H9 (cell line): ENCODE data around the gene HOXB1. TPM values are rescaled to one million over a fixed set of nuclear protein-coding genes. Genes with fewer than 3 reads are reported as not detected.

ENCODE experiments used
- DNase-seq: peaks from one replicate; pipeline ENCODE4 v3.0.0-alpha.2; 2017
- H2AFZ ChIP-seq: one replicate; pipeline ENCODE4 v1.6.1; 2013; ENCODE audit warnings: mild to moderate bottlenecking, low read length, control low read depth, moderate library complexity
- H2AK5ac ChIP-seq: 2 replicates; pipeline ENCODE4 v1.6.1; 2013; ENCODE audit warnings: low read length, control low read depth, mixed read lengths; ENCODE audit not compliant: insufficient read length
- H2BK120ac ChIP-seq: one replicate; pipeline ENCODE4 v1.6.1; 2013; ENCODE audit warnings: low read depth, mild to moderate bottlenecking, low read length, control low read depth, inconsistent platforms; ENCODE audit not compliant: poor library complexity, severe bottlenecking
- H2BK12ac ChIP-seq: 2 replicates; pipeline ENCODE4 v1.6.1; 2013; ENCODE audit warnings: low read length, control low read depth, mixed read lengths, low read depth; ENCODE audit not compliant: insufficient read length
- H2BK15ac ChIP-seq: 2 replicates; pipeline ENCODE4 v1.6.1; 2013; ENCODE audit warnings: low read depth, low read length, control low read depth
- H2BK20ac ChIP-seq: one replicate; pipeline ENCODE4 v1.6.1; 2013; ENCODE audit warnings: low read depth, mild to moderate bottlenecking, low read length, control low read depth, inconsistent platforms; ENCODE audit not compliant: poor library complexity, severe bottlenecking
- H2BK5ac ChIP-seq: 2 replicates; pipeline ENCODE4 v1.6.1; 2013; ENCODE audit warnings: low read length, control low read depth, mixed read lengths; ENCODE audit not compliant: insufficient read length
- H3K14ac ChIP-seq: 2 replicates; pipeline ENCODE4 v1.6.1; 2013; ENCODE audit warnings: low read length, control low read depth; ENCODE audit not compliant: insufficient read depth
- H3K18ac ChIP-seq: 2 replicates; pipeline ENCODE4 v1.6.1; 2013; ENCODE audit warnings: low read depth, mild to moderate bottlenecking, mixed read lengths, low read length, control low read depth; ENCODE audit not compliant: insufficient read length
- H3K23ac ChIP-seq: 2 replicates; pipeline ENCODE4 v1.6.1; 2013; ENCODE audit warnings: low read length, control low read depth, mixed read lengths, low read depth; ENCODE audit not compliant: insufficient read length
- H3K23me2 ChIP-seq: 2 replicates; pipeline ENCODE4 v1.6.1; 2013; ENCODE audit warnings: low read depth, mild to moderate bottlenecking, mixed read lengths, low read length, control low read depth; ENCODE audit not compliant: insufficient read length, poor library complexity, severe bottlenecking
- H3K27ac ChIP-seq: 2 replicates; pipeline ENCODE4 v1.5.1; 2013; ENCODE audit warnings: low read length, control low read depth, mixed read lengths, low read depth; ENCODE audit not compliant: insufficient read length
- H3K27me3 ChIP-seq: 2 replicates; pipeline ENCODE4 v1.6.1; 2013; ENCODE audit warnings: low read length, control low read depth, inconsistent platforms; ENCODE audit not compliant: insufficient read depth
- H3K4ac ChIP-seq: 2 replicates; pipeline ENCODE4 v1.6.1; 2013; ENCODE audit warnings: low read depth, mild to moderate bottlenecking, control low read depth, inconsistent platforms, low read length, moderate library complexity
- H3K4me1 ChIP-seq: 2 replicates; pipeline ENCODE4 v1.6.1; 2013; ENCODE audit warnings: low read length, control low read depth, inconsistent platforms; ENCODE audit not compliant: insufficient read depth
- H3K4me2 ChIP-seq: 2 replicates; pipeline ENCODE4 v1.6.1; 2013; ENCODE audit warnings: low read length, control low read depth, mixed read lengths; ENCODE audit not compliant: insufficient read length, insufficient read depth
- H3K56ac ChIP-seq: 2 replicates; pipeline ENCODE4 v1.6.1; 2013; ENCODE audit warnings: low read depth, mild to moderate bottlenecking, mixed read lengths, low read length, control low read depth; ENCODE audit not compliant: insufficient read length
- H3K79me1 ChIP-seq: 2 replicates; pipeline ENCODE4 v1.6.1; 2013; ENCODE audit warnings: low read depth, mild to moderate bottlenecking, moderate library complexity, low read length, control low read depth, inconsistent platforms; ENCODE audit not compliant: insufficient read depth, poor library complexity, severe bottlenecking
- H3K79me2 ChIP-seq: 2 replicates; pipeline ENCODE4 v1.6.1; 2013; ENCODE audit warnings: low read length, control low read depth, inconsistent platforms; ENCODE audit not compliant: insufficient read depth
- H3K9ac ChIP-seq: 2 replicates; pipeline ENCODE4 v1.6.1; 2013; ENCODE audit warnings: low read length, control low read depth, mixed read lengths; ENCODE audit not compliant: insufficient read length; ENCODE audit errors: extremely low read depth
- H3K9me3 ChIP-seq: one replicate; pipeline ENCODE4 v1.6.1; 2013; ENCODE audit warnings: low read depth, low read length, inconsistent platforms; ENCODE audit not compliant: control insufficient read depth
- H3T11ph ChIP-seq: one replicate; pipeline ENCODE4 v1.6.1; 2013; ENCODE audit warnings: mild to moderate bottlenecking, low read length, control low read depth, inconsistent platforms
- H4K20me1 ChIP-seq: one replicate; pipeline ENCODE4 v1.6.1; 2013; ENCODE audit not compliant: control insufficient read depth, insufficient read length, insufficient read depth
- H4K5ac ChIP-seq: 2 replicates; pipeline ENCODE4 v1.6.1; 2013; ENCODE audit warnings: low read depth, mild to moderate bottlenecking, mixed read lengths, low read length, control low read depth; ENCODE audit not compliant: insufficient read length
- H4K8ac ChIP-seq: replicated peaks from 2 replicates; pipeline ENCODE4 v1.6.1; 2013; ENCODE audit warnings: low read length, control low read depth, mixed read lengths, low read depth; ENCODE audit not compliant: insufficient read length
- H4K91ac ChIP-seq: 2 replicates; pipeline ENCODE4 v1.6.1; 2013; ENCODE audit warnings: low read depth, mild to moderate bottlenecking, moderate library complexity, mixed read lengths, low read length, control low read depth; ENCODE audit not compliant: insufficient read length
- H3K27ac Mint-ChIP-seq, 3 experiments: 2 replicates in 2 of 3; 3 replicates in 1 of 3; pipeline ENCODE4 v1.8.0; 2020 to 2021; ENCODE audit warnings: mixed read lengths in 3 of 3, mild to moderate bottlenecking in 1 of 3, moderate library complexity in 1 of 3
- H3K27me3 Mint-ChIP-seq: 2 replicates; pipeline ENCODE4 v1.8.0; 2021; ENCODE audit warnings: low read depth, mild to moderate bottlenecking, moderate library complexity, mixed read lengths
- H3K36me3 Mint-ChIP-seq, 3 experiments: 2 replicates in 2 of 3; 3 replicates in 1 of 3; pipeline ENCODE4 v1.8.0; 2020 to 2021; ENCODE audit warnings: low read depth in 3 of 3, mixed read lengths in 3 of 3; ENCODE audit not compliant: insufficient read depth in 1 of 3
- H3K4me1 Mint-ChIP-seq, 2 experiments: 2 replicates each; pipeline ENCODE4 v1.8.0; 2020; ENCODE audit warnings: mixed read lengths in 2 of 2
- H3K4me3 Mint-ChIP-seq, 2 experiments: 2 replicates in 1 of 2; 3 replicates in 1 of 2; pipeline ENCODE4 v1.8.0; 2020 to 2021; ENCODE audit warnings: mild to moderate bottlenecking in 2 of 2, mixed read lengths in 2 of 2, moderate library complexity in 1 of 2
- H3K9me3 Mint-ChIP-seq, 2 experiments: 2 replicates in 1 of 2; 3 replicates in 1 of 2; pipeline ENCODE4 v1.8.0; 2020; ENCODE audit warnings: mild to moderate bottlenecking in 2 of 2, mixed read lengths in 2 of 2, moderate library complexity in 1 of 2
- WGBS: extraction: QIAGEN DNeasy Blood & Tissue Kit; methylation state at CpG from one replicate; pipeline ENCODE4 v1.1.7; 2013; ENCODE audit warnings: missing lambda C conversion rate, low lambda C conversion rate, mixed read lengths; ENCODE audit not compliant: insufficient read length; ENCODE audit errors: extremely low coverage; 5-methylcytosine and 5-hydroxymethylcytosine counted together
- total RNA-seq: library from RNA; stranded (reverse); gene quantifications from 2 replicates; pipeline ENCODE4 v1.2.1, GENCODE V29; 2021
- TF ChIP-seq, protein P1 (sequence below): fragments of 200-600 bp; sonication (generic); conservative IDR thresholded peaks from 3 replicates; pipeline ENCODE4 v1.8.0; 2021; ENCODE audit warnings: antibody characterized with exemption, mild to moderate bottlenecking

The HOXB1 gene
- total RNA-seq, 1 experiment from 2014 or later = not detected

GRCh38 chr17:48502901-48503300 lies 27.9 kb downstream of the HOXB1 start:
- H3K9ac ChIP-seq = no peak overlapping the region
- no peak overlapping the region for H2BK5ac ChIP-seq
- H3K56ac ChIP-seq = no peak overlapping the region
- no peak overlapping the region for H2BK120ac ChIP-seq
- Mint-ChIP-seq H3K4me1 (peaks cover 21 to 29% of the 10 kb centered on the region in 2 experiments), H3K9me3 (no peaks in the 10 kb centered on the region), H3K4me3 (no peak overlapping the region), H3K36me3 (no peaks in the 10 kb centered on the region), H3K27ac (no peak overlapping the region), H3K27me3 (peaks cover 91% of the 10 kb centered on the region)
- no peak overlapping the region for H2BK20ac ChIP-seq
- no peaks in the 10 kb centered on the region for H3K79me2 ChIP-seq
- WGBS = no CpG with 5 or more reads among the region's 4 CpGs
- no peak overlapping the region for H3K14ac ChIP-seq
- H3K4me2 ChIP-seq = no peak overlapping the region
- H2AK5ac ChIP-seq = no peak overlapping the region
- H3K23me2 ChIP-seq = no peaks in the 10 kb centered on the region
- H2AFZ ChIP-seq = no peak overlapping the region
- no peaks in the 10 kb centered on the region for H4K20me1 ChIP-seq
- no peak overlapping the region for H2BK12ac ChIP-seq
- H4K5ac ChIP-seq = no peak overlapping the region
- no peak overlapping the region for H3T11ph ChIP-seq
- no peak overlapping the region for H3K18ac ChIP-seq
- H3K27ac ChIP-seq = no peak overlapping the region
- H3K79me1 ChIP-seq = no peaks in the 10 kb centered on the region
- DNase-seq = no peak
- peaks cover 3% of the 10 kb centered on the region; the same call in 1 of the 2 replicates for H3K27me3 ChIP-seq
- H4K91ac ChIP-seq = no peak overlapping the region
- no peaks in the 10 kb centered on the region for H3K9me3 ChIP-seq
- H2BK15ac ChIP-seq = no peak overlapping the region
- H4K8ac ChIP-seq = no peak overlapping the region
- TF ChIP-seq, protein P1, sequence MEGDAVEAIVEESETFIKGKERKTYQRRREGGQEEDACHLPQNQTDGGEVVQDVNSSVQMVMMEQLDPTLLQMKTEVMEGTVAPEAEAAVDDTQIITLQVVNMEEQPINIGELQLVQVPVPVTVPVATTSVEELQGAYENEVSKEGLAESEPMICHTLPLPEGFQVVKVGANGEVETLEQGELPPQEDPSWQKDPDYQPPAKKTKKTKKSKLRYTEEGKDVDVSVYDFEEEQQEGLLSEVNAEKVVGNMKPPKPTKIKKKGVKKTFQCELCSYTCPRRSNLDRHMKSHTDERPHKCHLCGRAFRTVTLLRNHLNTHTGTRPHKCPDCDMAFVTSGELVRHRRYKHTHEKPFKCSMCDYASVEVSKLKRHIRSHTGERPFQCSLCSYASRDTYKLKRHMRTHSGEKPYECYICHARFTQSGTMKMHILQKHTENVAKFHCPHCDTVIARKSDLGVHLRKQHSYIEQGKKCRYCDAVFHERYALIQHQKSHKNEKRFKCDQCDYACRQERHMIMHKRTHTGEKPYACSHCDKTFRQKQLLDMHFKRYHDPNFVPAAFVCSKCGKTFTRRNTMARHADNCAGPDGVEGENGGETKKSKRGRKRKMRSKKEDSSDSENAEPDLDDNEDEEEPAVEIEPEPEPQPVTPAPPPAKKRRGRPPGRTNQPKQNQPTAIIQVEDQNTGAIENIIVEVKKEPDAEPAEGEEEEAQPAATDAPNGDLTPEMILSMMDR = no peak
- no peaks in the 10 kb centered on the region for H3K4me1 ChIP-seq
- H3K23ac ChIP-seq = no peak overlapping the region
- H3K4ac ChIP-seq = no peak overlapping the region
